K562 (cell line): ENCODE measurements around the gene ERGIC3.

ENCODE experiments used
- E2F1 ChIP-seq: sonication (generic); formaldehyde crosslinking; IDR thresholded peaks from 2 replicates; pipeline ENCODE4 v1.8.1; 2023; ENCODE audit warnings: mild to moderate bottlenecking, missing genetic modification reagents, moderate library complexity
- GATAD2A ChIP-seq: fragments of 450-650 bp; IDR thresholded peaks from 2 replicates; pipeline ENCODE4 v1.6.1; 2017
- KDM1A ChIP-seq, 2 experiments: fragments of 450-650 bp; IDR thresholded peaks; 2 replicates each; pipeline ENCODE4 v1.6.1; 2016; ENCODE audit warnings: mild to moderate bottlenecking in 2 of 2
- NFRKB ChIP-seq: fragments of 450-650 bp; IDR thresholded peaks from 2 replicates; pipeline ENCODE4 v1.6.1; 2016; ENCODE audit warnings: low read depth
- NONO ChIP-seq, 2 experiments: fragments of 200-400 bp in 1 of 2; fragments of 450-650 bp in 1 of 2; formaldehyde crosslinking in 1 of 2; IDR thresholded peaks; 2 replicates each; pipeline ENCODE4 v1.6.1; 2017; ENCODE audit warnings: low read depth in 2 of 2, mild to moderate bottlenecking in 2 of 2, moderate library complexity in 2 of 2, low read length in 1 of 2
- NR3C1 ChIP-seq: sonication (generic); formaldehyde crosslinking; IDR thresholded peaks from 2 replicates; pipeline ENCODE4 v1.8.1; 2022; ENCODE audit warnings: missing genetic modification reagents
- PATZ1 ChIP-seq: fragments of 250-450 bp; sonication (Bioruptor Pico); IDR thresholded peaks from 2 replicates; pipeline ENCODE4 v1.5.0; 2020; ENCODE audit warnings: mild to moderate bottlenecking, borderline replicate concordance
- RCOR1 ChIP-seq, 2 experiments: IDR thresholded peaks; 2 replicates each; pipeline ENCODE4 v1.6.1; 2012; ENCODE audit warnings: low read depth in 2 of 2, low read length in 2 of 2, borderline replicate concordance in 1 of 2, improper control_type of control experiment in 1 of 2
- TAF1 ChIP-seq: IDR thresholded peaks from 2 replicates; pipeline ENCODE4 v1.6.1; 2011; ENCODE audit warnings: mild to moderate bottlenecking, low read length, moderate library complexity; ENCODE audit not compliant: insufficient read depth, control insufficient read depth, severe bottlenecking; ENCODE audit errors: extremely low read depth
- TEAD4 ChIP-seq, 2 experiments: sonication (generic) in 1 of 2; formaldehyde crosslinking in 1 of 2; IDR thresholded peaks; 2 replicates each; pipeline versions ENCODE4 v1.6.1 to v1.8.0; 2012 to 2022; ENCODE audit warnings: borderline replicate concordance in 1 of 2, inconsistent platforms in 1 of 2, low read length in 1 of 2, mild to moderate bottlenecking in 1 of 2, missing genetic modification reagents in 1 of 2
- ZC3H11A ChIP-seq: IDR thresholded peaks from 2 replicates; pipeline ENCODE4 v1.6.1; 2012; ENCODE audit warnings: low read depth, low read length, improper control_type of control experiment
- ZNF696 ChIP-seq: fragments of 250-450 bp; sonication (Bioruptor Pico); conservative IDR thresholded peaks from 2 replicates; pipeline ENCODE4 v1.4.0; 2020; ENCODE audit warnings: mild to moderate bottlenecking, moderate library complexity

GRCh38 chr20:35572838-35573237 lies 31.0 kb downstream of the ERGIC3 start:
- TF ChIP-seq GATAD2A = no peak
- TF ChIP-seq NR3C1 = no peak
- TF ChIP-seq TAF1 = no peak
- TF ChIP-seq ZC3H11A = no peak
- TF ChIP-seq RCOR1 (IDR thresholded peaks at IDR 0.05; ENCODE audit: borderline replicate concordance in 1 of 2, low read depth in 2 of 2, low read length in 2 of 2) = no peak
- TF ChIP-seq KDM1A (IDR thresholded peaks at IDR 0.05) = no peak
- TF ChIP-seq PATZ1 = no peak
- no peak for TF ChIP-seq ZNF696 (CRISPR knock-in tag)
- no peak for TF ChIP-seq E2F1 (CRISPR knock-in tag)
- TF ChIP-seq NFRKB = no peak
- TF ChIP-seq TEAD4 (IDR thresholded peaks at IDR 0.05; ENCODE audit: low read length) = no peak
- TF ChIP-seq TEAD4 (CRISPR knock-in tag; IDR thresholded peaks at IDR 0.05; ENCODE audit: borderline replicate concordance) = no peak
- TF ChIP-seq NONO (IDR thresholded peaks at IDR 0.05; ENCODE audit: low read depth in 2 of 2, low read length in 1 of 2) = no peak
